GM10248 (cell line): ENCODE measurements around the gene PRR16.

Source experiments
- CTCF ChIA-PET: fragments of 300-600 bp; sonication (Branson Sonifier 250); formaldehyde crosslinking; extraction: SDS; loops from one replicate; lab custom pipeline; 2021; ENCODE audit warnings: antibody characterized with exemption; lab: Yijun Ruan, JAX
- POLR2A ChIA-PET: fragments of 350-650 bp; sonication (Branson Sonifier 250); formaldehyde crosslinking; extraction: SDS; loops from one replicate; lab custom pipeline; 2020; ENCODE audit warnings: antibody characterized with exemption; lab: Yijun Ruan, JAX
- DNase-seq: peaks from one replicate; pipeline ENCODE4 v3.0.0; 2012; ENCODE audit errors: extremely low spot score
- TF ChIP-seq, protein P1 (sequence below): IDR thresholded peaks from 2 replicates; pipeline ENCODE4 v1.5.1; 2012; ENCODE audit warnings: mild to moderate bottlenecking, low read depth; ENCODE audit errors: extremely low read depth, missing control alignments, control extremely low read depth

PRR16 gene

GRCh38 chr5:120621339-120621738 is 157.2 kb downstream of the PRR16 start:
- ChIA-PET POLR2A (no interaction called here), CTCF (interaction anchor here (2.1 kb wide), 1 partner anchor 10 kb away, joined by 5 read pairs; no protein-coding TSS in a partner anchor)
- TF ChIP-seq, protein P1, sequence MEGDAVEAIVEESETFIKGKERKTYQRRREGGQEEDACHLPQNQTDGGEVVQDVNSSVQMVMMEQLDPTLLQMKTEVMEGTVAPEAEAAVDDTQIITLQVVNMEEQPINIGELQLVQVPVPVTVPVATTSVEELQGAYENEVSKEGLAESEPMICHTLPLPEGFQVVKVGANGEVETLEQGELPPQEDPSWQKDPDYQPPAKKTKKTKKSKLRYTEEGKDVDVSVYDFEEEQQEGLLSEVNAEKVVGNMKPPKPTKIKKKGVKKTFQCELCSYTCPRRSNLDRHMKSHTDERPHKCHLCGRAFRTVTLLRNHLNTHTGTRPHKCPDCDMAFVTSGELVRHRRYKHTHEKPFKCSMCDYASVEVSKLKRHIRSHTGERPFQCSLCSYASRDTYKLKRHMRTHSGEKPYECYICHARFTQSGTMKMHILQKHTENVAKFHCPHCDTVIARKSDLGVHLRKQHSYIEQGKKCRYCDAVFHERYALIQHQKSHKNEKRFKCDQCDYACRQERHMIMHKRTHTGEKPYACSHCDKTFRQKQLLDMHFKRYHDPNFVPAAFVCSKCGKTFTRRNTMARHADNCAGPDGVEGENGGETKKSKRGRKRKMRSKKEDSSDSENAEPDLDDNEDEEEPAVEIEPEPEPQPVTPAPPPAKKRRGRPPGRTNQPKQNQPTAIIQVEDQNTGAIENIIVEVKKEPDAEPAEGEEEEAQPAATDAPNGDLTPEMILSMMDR, result no peak
- DNase-seq, result no peak

DNA sequence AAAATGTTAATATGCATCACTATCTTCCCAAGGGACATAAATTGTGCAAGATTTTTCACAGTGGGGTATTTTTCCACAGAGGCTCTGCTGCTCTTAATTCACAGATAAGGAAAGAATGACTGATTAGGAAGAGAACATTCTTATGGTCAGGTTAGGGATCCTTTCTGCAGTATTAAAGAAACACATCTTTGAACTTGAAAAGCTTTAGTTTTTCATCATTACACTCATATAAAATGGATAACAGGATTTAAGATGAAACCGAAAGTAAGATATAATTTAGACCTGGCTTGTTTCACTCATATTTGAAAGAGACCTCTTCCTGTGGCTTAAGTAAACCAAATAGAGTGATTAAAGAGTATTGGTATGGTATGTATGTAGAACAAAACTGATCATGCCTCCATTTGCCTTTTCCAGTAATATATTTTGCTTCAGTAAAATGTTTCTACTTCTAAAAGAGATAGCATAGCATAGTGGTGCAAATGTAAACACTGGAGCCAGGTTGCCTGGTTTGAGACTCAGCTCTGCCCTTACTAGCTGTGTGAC is 160.0 kb downstream of the PRR16 start:
- ChIA-PET CTCF (no interaction called here), POLR2A (no interaction called here)
- DNase-seq, result no peak
- TF ChIP-seq, protein P1, result no peak

DNA sequence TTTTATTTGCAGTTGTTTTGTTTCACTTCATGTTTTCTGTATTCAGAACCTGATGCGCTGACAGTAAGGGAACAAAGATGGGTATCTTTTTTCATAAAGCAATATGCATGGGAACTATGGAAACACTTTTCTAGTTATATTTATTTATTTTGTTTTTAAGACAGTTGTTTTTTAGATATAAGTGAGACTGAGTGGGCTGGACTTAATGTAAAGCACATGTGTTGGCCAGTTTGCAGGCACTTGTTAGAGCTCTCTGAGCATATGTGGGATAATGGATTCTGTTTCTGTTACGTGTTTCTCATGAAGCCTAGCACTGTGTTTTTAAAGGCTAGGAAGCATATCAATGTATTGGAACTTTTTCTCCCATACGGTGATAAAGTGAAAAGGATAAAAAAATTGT is 164.1 kb downstream of the PRR16 start:
- DNase-seq, result no peak
- TF ChIP-seq, protein P1, result no peak
- POLR2A ChIA-PET, result no interaction called here
- CTCF ChIA-PET, result no interaction called here

- POLR2A ChIA-PET, result no interaction called here
- CTCF ChIA-PET, result interaction anchor here (1.0 to 1.1 kb wide), 2 partner anchors 10 to 12 kb away, joined by 3 to 4 read pairs; no protein-coding TSS in a partner anchor
These were observed 166.4 kb downstream of the PRR16 start for GRCh38 chr5:120630550-120630949.

GRCh38 chr5:120631611-120632010 is 167.5 kb downstream of the PRR16 start:
- ChIA-PET CTCF (interaction anchor here (1.1 kb wide), 1 partner anchor 11 kb away, joined by 4 read pairs; no protein-coding TSS in a partner anchor), POLR2A (no interaction called here)
- TF ChIP-seq, protein P1, result no peak
- no peak for DNase-seq

More at GRCh38 chr5:120630550-120630949, 166.4 kb downstream of the PRR16 start:
- TF ChIP-seq, protein P1, result no peak
- DNase-seq, result no peak

- POLR2A ChIA-PET, result no interaction called here
- CTCF ChIA-PET, result no interaction called here
- TF ChIP-seq, protein P1, result no peak
- no peak for DNase-seq
These were observed 168.3 kb downstream of the PRR16 start for GRCh38 chr5:120632430-120632829.
